Activated CD4-positive, CD25-positive, alpha-beta regulatory T cell treated with anti-CD3 and anti-CD28 coated beads, Interleukin-2, amount 50 U/mL, for 72 hours (primary cell): ENCODE measurements around the gene ZNF440.
A peak's percentile ranks its signal among the peaks of the same experiment; 100 is the strongest.
"Not testable (repeated sequence)": the region's sequence is repeated elsewhere in the genome, so short reads cannot be mapped to it uniquely, and the experiment has no call there.

Source experiments
- DNase-seq: peaks from one replicate; pipeline ENCODE4 v3.0.0; 2021

Gene ZNF440

DNA sequence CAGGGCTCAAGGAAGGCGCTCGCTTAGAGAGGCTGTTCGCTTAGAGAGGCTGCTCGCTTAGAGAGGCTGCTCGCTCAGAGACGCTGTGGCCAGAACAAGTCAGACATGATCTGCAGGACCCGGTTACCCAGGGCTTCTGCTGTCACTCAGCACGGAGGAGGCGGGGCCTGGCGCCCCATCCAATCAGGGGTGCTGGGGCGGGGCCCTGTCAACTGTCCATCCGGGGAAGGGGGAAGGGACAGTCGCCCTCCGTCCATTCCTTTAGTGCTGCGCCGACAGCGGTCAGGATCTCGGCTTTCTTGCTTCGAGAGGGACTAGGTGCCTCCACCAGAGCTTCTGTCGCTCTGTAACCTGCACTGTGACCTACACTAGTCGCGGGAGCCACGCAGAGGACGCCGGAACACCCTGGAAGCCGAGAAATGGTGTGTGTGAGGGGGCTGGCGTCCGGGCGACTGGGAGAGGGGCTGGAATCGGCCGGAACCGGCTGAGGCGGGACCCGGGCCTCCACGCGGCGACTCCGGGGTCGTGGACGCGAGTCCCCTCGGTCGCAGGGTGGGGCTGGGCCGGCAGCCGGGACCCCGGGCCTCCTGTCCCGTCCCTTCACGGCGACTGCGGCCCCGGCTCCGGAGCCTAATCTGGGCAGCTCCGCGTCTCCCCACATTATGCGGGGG, at the start of gene ZNF440:
Gene ZNF440, plus strand, starts transcription at position 245 of the 671 bp plus-strand sequence. Its CDS starts 175 bp downstream, at position 420.
- peak; percentile 93 for DNase-seq

DNA sequence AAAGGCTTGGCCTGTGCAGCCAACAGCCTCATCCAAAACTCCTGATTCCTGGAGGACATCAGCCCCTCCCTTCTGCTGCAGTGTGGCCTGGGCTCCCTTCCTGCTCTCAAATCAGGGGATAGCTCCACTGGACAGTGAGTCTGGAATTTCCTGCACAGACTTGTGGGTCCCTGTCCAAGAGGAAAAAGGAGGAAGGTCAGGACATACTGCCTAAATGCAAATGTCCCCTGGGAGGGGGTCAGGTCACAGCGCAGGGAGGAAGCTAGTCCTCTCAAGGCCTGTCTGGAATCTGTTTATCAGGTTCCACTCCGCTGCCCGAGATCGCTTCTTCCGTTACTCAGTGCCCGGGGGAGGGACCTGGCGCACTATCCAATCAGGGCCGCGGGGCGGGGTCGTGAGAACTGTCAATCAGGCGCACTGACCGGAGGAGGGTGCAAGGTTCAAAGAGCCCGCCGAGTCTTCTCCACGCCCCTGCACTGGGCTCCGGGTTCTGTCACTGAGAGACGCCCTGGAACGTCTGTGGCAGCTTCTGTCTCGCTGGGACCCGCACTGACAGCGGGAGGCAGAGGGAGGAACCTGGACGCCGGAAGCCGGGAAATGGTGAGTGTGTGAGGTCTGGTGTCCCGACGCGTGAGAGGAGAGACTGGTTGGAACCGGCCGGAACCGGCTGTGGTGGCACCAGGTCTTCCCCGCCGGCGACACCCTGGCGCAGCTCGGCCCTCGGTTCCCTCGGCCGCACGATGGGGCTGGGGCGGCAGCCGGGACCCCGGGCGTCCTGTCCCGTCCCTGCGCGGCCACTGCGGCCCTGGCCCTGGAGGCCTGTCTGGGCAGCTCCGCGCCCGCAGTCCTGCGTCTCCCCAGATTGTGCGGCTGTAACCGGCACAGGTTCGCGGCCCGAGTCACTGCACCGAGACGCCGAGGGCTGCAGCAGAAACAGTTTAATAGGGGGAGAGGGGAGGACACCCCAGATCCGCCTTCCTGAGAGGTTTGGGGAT, 47.2 kb upstream of the ZNF440 start, which contains the start of gene ZNF441:
Gene ZNF441, plus strand, starts transcription at position 404 of the 995 bp plus-strand sequence. Its CDS starts 194 bp downstream, at position 598.
- peak; percentile 97 for DNase-seq

GRCh38 chr19:11767633-11768133, 46.4 kb upstream of the ZNF440 start:
- peak; percentile 44 for DNase-seq

DNA sequence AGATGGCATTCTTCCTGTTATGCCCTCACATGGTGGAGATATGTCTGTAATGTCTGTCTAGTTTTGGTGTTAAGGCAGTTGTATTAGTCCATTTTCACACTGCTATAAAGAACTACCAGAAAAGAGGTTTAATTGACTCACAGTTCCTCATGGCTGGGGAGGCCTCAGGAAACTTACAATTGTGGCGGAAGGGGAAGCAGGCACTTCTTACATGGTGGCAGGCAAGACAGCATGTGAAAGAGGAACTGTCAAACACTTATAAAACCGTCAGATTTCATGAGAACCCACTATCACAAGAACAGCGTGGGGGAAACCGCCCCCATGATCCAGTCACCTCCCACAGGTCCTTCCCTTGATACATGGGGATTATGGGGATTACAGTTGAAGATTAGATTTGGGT, 44.1 kb upstream of the ZNF440 start:
- no peak for DNase-seq

DNA sequence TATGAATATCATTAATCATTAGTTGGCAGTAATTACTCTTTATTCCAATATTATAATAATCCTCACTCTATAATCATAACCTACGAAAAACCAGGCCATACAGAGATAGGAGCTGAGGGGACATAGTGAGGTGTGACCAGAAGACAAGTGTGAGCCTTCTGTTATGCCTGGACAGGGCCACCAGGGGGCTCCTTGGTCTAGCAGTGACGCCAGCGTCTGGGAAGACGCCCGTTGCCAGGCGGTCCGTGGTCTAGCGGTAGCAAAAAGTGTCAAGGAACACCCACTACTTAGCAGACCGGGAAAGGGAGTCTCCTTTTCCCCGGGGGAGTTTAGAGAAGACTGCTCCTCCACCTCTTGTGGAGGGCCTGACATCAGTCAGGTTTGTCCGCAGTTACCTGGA, 42.6 kb upstream of the ZNF440 start:
- DNase-seq, result not testable (repeated sequence)

- not testable (repeated sequence) for DNase-seq
Measured at GRCh38 chr19:11776669-11777068, 37.4 kb upstream of the ZNF440 start.

GRCh38 chr19:11780431-11781020, 33.5 kb upstream of the ZNF440 start:
- no peak for DNase-seq

DNA sequence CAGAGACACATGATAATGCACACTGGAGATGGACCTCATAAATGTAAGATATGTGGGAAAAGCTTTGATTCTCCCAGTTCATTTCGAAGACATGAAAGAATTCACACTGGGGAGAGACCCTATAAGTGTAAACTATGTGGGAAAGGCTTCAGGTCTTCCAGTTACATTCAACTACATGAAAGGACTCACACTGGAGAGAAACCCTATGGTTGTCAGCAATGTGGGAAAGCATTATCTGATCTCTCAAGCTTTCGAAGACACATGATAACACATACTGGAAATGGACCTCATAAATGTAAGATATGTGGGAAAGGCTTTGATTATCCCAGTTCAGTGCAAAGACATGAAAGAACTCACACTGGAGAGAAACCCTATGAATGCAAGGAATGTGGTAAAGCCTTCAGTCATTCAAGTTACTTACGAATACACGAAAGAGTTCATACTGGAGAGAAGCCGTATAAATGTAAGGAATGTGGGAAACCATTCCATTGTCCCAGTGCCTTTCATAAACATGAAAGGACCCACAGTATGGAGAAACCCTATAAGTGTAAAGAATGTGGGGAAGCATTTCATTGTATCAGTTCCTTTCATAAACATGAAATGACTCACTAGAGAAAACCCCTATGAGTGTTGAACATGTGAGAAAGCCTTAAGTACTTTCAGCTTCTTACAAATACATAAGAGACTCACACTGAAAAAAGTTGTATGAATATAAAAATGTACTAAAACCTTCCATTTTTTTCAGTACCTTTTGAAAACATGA, 32.6 kb upstream of the ZNF440 start:
- no peak for DNase-seq

GRCh38 chr19:11783767-11784166, 30.3 kb upstream of the ZNF440 start:
- no peak for DNase-seq

GRCh38 chr19:11784356-11784755, 29.7 kb upstream of the ZNF440 start:
- DNase-seq, result no peak

DNA sequence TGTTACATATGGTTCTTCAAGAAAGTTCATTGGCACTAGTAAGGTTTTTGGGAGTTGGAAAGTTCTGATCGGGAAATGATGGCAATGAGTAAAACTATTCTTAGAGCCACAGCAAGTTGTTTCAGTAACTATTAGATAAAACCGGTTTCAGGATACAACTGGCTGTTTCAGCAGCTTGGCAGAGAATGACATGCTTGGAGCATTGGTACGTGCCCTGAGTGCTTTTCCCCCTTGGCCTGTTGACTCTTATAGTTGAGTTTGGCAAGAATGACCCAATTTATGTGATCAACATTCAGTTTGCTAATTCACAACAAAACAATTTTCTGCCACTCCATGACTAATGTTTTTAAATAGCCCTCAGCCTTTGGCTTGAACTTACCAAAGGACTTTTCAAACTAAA, 26.5 kb upstream of the ZNF440 start:
- DNase-seq, result no peak

- no peak for DNase-seq
Measured at GRCh38 chr19:11792942-11793341, 21.1 kb upstream of the ZNF440 start.

DNA sequence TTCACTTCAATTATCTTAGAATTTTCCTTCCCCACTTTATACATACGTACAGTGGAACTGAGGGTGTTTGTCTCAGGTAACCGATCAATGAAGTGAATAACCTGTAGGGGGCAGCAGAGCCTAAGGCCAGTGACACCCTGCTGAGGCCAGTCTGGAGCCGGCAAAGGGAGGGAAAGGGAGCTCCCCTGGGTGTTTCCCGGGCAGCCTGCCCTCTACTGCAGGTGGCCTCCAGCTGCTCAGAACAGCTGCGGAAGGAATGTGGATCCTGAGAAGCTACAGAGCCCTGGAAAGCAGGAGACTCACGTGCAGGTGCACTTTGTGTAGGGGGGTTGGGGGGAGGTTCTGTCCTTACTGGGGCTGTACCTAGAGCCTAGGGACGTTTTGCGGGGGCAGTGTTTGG, 16.6 kb upstream of the ZNF440 start:
- DNase-seq, result peak; percentile 70

- DNase-seq, result peak; percentile 85
Measured at GRCh38 chr19:11798391-11799330, 15.4 kb upstream of the ZNF440 start, which contains the start of gene ZNF491. Gene ZNF491 (plus strand): TSS chr19:11798523. CDS start chr19:11805954, 7,431 bp downstream.

DNA sequence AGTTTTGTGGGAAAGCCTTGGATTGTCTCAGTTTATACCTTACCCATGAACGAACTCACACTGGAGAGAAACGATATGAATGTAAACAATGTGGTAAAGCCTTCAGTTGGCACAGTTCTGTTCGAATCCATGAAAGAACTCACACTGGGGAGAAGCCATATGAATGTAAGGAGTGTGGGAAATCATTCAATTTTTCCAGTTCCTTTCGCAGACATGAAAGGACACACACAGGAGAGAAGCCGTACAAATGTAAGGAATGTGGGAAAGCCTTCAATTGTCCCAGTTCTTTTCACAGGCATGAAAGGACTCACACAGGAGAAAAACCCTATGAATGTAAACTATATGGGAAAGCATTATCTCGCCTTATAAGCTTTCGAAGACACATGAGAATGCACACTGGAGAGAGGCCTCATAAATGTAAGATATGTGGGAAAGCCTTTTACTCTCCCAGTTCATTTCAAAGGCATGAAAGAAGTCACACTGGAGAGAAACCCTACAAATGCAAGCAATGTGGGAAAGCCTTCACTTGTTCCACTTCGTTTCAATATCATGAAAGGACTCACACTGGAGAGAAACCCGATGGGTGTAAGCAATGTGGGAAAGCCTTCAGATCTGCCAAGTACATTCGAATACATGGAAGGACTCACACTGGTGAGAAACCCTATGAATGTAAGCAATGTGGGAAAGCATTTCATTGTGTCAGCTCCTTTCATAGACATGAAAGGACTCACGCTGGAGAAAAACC, 7.5 kb upstream of the ZNF440 start:
- no peak for DNase-seq

GRCh38 chr19:11807099-11807380, 7.0 kb upstream of the ZNF440 start:
- DNase-seq, result no peak

DNA sequence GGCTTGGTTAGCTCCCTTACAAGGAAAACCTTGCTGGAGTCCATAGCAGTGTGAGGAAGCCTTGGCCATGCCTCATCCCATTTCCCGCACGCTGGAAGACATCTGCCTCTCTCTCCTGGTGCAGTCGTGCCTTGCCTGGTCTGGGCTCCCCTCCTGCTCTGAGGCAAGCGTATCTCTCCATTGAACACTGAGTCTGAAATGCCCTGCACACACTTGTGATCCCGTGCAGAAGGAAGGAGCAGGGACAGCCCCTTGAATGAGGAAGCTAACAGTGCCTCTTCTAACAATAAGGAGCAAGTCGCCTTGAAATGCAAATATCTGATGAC, 407 bp upstream of the ZNF440 start:
- no peak for DNase-seq

DNA sequence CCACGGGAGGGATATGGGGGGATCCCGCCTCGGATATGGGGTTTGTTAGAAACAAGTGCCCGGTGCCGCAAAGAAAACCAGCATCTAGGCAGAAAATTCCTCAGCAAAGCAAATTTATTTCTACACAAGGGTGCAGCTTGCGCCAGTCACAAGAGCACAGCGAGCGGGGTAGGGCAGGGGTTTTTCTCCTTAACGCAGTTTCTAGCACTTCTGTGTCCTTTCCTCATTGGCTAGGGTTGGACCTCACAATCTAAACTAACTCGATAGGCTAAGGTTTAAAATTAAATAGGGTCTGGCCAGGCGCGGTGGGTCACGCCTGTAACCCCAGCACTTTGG, 595 bp downstream of the ZNF440 start:
- DNase-seq, result no peak

DNA sequence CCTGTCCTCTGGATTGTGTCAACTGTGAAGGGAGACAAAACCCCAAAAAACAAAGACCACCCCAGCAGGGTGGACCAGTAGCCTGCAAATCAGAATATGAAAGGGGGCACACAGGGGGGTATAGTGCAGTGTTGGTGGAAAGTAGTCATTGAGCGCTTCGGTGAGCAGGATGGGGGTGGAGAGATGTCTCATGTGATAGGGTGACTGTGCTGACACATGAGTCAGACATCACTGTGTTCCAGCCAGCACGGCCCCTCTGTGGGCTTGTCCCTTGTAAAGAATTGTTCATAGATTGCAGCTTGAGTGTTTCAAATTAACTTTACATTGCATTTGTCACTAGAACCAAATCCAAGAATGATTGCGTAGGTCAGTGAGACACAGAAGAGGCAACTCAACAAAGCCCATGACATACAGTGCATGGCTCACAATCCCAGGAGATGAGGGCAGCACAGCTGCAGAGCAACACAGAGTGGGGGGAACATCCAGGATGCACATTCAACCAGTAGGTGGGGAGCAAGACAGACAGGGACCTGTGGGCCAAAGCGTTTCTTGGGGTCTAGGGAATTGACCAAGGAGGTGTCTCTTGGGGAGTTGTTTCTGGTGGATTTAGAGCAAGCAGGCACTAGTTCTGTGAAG, 7.5 kb downstream of the ZNF440 start:
- DNase-seq, result no peak
